ENCODE data around the gene PCNA.
"Not testable (repeated sequence)": the region's sequence is repeated elsewhere in the genome, so short reads cannot be mapped to it uniquely, and the experiment has no call there.

The PCNA gene

GRCh38 chr20:5141615-5142014 lies 21.9 kb upstream of the PCNA start:
- FAIRE-seq, result no peak

GRCh38 chr20:5140195-5140594 lies 20.4 kb upstream of the PCNA start:
- FAIRE-seq, result no peak

- no peak for FAIRE-seq
Observed at GRCh38 chr20:5136096-5136495, 16.3 kb upstream of the PCNA start.

- no peak for FAIRE-seq
Observed at GRCh38 chr20:5135363-5136012, 15.7 kb upstream of the PCNA start.

GRCh38 chr20:5133998-5134397 lies 14.2 kb upstream of the PCNA start:
- no peak for FAIRE-seq

GRCh38 chr20:5131502-5131901 lies 11.7 kb upstream of the PCNA start:
- no peak for FAIRE-seq

- FAIRE-seq, result no peak
Observed at GRCh38 chr20:5128886-5129285, 9.1 kb upstream of the PCNA start.

GRCh38 chr20:5127859-5128424 lies 8.2 kb upstream of the PCNA start:
- FAIRE-seq, result no peak

- no peak for FAIRE-seq
Observed at GRCh38 chr20:5127204-5127858, 7.6 kb upstream of the PCNA start.

- peak; percentile 85 for FAIRE-seq
Observed at GRCh38 chr20:5126512-5127203, 6.9 kb upstream of the PCNA start, which contains the start of gene CDS2. CDS2 (plus strand) TSS chr20:5127008; CDS start chr20:5127093, 85 bp downstream.

- no peak for FAIRE-seq
Observed at GRCh38 chr20:5122873-5123260, 3.1 kb upstream of the PCNA start.

- FAIRE-seq, result no peak
Observed at GRCh38 chr20:5120185-5120476, 373 bp upstream of the PCNA start.

- FAIRE-seq, result no peak
Observed at GRCh38 chr20:5119143-5119434, 669 bp downstream of the PCNA start.

GRCh38 chr20:5118220-5119142 lies 1.3 kb downstream of the PCNA start:
- FAIRE-seq, result no peak

- FAIRE-seq, result no peak
Observed at GRCh38 chr20:5116875-5117274, 2.9 kb downstream of the PCNA start.

- FAIRE-seq, result no peak
Observed at GRCh38 chr20:5114403-5114802, 5.4 kb downstream of the PCNA start.

- FAIRE-seq, result no peak
Observed at GRCh38 chr20:5113615-5113986, 6.2 kb downstream of the PCNA start.

GRCh38 chr20:5109276-5109675 lies 10.5 kb downstream of the PCNA start:
- no peak for FAIRE-seq

GRCh38 chr20:5104479-5104878 lies 15.3 kb downstream of the PCNA start:
- FAIRE-seq, result no peak

GRCh38 chr20:5100684-5101347 lies 18.9 kb downstream of the PCNA start:
- FAIRE-seq, result no peak

- FAIRE-seq, result not testable (repeated sequence)
Observed at GRCh38 chr20:5099909-5100308, 19.8 kb downstream of the PCNA start.

GRCh38 chr20:5099009-5099408 lies 20.7 kb downstream of the PCNA start:
- not testable (repeated sequence) for FAIRE-seq

GRCh38 chr20:5096463-5096862 lies 23.3 kb downstream of the PCNA start:
- FAIRE-seq, result no peak

Measured in TTC549 (cell line).